ENCODE measurements around the gene HOXB4.

DNA sequence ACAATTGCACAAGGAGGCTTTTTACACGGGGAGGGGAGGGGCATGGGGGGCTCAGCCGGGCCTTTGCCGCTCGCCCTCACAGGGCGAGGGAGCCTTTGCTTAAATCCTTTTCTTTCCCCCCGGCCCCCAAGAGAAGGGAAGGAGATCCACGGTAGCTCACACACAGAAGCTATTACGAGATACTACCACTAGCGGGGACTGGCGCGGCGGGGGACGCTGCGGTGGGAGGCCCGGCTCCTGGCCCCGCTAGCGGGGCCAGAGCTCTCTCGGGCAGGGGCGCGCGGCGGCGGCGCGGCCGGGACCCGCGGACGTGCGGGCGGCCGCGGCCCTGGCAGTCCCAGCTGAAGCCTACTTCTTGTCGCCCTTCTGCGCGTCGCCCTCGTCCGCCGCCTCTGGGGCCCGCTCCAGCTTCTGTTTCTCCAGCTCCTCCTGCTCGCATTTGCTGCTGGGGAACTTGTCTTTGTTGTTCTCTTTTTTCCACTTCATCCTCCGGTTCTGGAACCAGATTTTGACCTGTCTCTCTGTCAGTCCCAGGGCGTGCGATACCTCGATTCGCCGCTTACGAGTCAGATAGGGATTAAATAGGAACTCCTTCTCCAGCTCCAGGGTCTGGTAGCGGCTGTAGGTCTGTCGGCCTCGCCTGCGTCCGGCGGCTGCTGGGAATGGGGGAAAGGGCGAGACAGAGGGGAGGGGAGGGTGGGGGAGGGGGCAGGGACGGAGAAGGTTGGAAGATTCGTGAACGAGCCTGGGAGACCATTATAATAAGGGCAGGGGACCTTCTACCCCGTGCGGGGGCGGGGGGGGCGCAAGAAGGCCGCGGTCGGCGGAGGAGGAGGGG is 34.9 kb upstream of the HOXB4 start:
- TF ChIP-seq POLR2AphosphoS5 (IDR thresholded peaks at IDR 0.05; ENCODE audit: low read depth, low read length) = no peak
- TF ChIP-seq, protein P1, sequence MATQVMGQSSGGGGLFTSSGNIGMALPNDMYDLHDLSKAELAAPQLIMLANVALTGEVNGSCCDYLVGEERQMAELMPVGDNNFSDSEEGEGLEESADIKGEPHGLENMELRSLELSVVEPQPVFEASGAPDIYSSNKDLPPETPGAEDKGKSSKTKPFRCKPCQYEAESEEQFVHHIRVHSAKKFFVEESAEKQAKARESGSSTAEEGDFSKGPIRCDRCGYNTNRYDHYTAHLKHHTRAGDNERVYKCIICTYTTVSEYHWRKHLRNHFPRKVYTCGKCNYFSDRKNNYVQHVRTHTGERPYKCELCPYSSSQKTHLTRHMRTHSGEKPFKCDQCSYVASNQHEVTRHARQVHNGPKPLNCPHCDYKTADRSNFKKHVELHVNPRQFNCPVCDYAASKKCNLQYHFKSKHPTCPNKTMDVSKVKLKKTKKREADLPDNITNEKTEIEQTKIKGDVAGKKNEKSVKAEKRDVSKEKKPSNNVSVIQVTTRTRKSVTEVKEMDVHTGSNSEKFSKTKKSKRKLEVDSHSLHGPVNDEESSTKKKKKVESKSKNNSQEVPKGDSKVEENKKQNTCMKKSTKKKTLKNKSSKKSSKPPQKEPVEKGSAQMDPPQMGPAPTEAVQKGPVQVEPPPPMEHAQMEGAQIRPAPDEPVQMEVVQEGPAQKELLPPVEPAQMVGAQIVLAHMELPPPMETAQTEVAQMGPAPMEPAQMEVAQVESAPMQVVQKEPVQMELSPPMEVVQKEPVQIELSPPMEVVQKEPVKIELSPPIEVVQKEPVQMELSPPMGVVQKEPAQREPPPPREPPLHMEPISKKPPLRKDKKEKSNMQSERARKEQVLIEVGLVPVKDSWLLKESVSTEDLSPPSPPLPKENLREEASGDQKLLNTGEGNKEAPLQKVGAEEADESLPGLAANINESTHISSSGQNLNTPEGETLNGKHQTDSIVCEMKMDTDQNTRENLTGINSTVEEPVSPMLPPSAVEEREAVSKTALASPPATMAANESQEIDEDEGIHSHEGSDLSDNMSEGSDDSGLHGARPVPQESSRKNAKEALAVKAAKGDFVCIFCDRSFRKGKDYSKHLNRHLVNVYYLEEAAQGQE (IDR thresholded peaks at IDR 0.05; ENCODE audit: insufficient read depth in 1 of 2, low read depth in 2 of 2, low read length in 2 of 2) = no peak
- TF ChIP-seq SIN3A (IDR thresholded peaks at IDR 0.05; ENCODE audit: borderline replicate concordance, insufficient read depth, low read length) = no peak
- no peak for TF ChIP-seq FOXP2 (optimal IDR thresholded peaks at IDR 0.05; ENCODE audit: borderline replicate concordance, extremely low read depth, extremely low read length, insufficient read depth)
- no peak for TF ChIP-seq TAF1 (IDR thresholded peaks at IDR 0.05; ENCODE audit: borderline replicate concordance, insufficient read depth, low read length)
